Stimulated activated CD4-positive, alpha-beta T cell treated with anti-CD3 and anti-CD28 coated beads, Interleukin-4, amount 100 ng/mL, for 24 hours (primary cell): ENCODE results near the gene WIPI1.
"Not testable (repeated sequence)": the region's sequence is repeated elsewhere in the genome, so short reads cannot be mapped to it uniquely, and the experiment has no call there.

ENCODE experiments used
- DNase-seq: peaks from one replicate; pipeline ENCODE4 v3.0.0-alpha.2; 2020

Gene WIPI1, protein sequence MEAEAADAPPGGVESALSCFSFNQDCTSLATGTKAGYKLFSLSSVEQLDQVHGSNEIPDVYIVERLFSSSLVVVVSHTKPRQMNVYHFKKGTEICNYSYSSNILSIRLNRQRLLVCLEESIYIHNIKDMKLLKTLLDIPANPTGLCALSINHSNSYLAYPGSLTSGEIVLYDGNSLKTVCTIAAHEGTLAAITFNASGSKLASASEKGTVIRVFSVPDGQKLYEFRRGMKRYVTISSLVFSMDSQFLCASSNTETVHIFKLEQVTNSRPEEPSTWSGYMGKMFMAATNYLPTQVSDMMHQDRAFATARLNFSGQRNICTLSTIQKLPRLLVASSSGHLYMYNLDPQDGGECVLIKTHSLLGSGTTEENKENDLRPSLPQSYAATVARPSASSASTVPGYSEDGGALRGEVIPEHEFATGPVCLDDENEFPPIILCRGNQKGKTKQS

DNA sequence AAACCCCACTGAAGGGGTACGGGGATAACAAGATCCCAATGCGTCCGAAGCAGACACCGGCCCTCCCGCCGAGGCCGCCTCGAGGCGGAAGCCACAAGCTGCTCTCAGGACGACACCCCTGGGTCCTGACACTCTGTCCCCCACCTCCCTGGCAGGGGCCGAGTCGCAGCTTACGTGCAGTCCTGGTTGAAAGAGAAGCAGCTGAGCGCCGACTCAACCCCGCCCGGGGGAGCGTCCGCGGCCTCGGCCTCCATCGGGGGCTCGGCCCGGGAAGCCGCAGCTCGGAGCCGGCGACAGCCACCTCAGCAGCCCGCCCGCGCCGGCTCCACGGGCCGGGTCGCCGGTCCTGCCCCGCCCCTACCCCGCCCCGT lies at the start of gene WIPI1:
Gene WIPI1 (minus strand): TSS at position 329 of the 371 bp plus-strand sequence. CDS start 75 bp downstream, at position 254.
- no peak for DNase-seq

DNA sequence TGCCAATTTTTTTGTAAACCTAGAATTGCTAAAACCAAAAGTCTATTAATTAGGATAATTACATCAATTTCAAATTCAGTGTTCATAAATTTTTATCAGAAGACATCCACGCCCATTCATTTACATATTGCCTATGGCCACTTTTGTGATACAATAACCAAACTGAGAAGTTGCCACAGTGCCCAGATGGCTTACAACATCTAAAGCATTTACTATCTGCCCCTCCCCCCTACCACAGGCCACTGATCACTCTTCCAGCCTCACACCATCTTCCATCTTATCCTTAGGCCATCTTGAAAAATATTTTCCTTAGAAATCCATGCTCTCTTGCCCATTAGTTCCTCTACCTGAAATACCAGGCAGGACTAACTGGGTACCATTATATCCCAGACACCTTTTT lies 48.7 kb upstream of the WIPI1 start:
- no peak for DNase-seq

DNA sequence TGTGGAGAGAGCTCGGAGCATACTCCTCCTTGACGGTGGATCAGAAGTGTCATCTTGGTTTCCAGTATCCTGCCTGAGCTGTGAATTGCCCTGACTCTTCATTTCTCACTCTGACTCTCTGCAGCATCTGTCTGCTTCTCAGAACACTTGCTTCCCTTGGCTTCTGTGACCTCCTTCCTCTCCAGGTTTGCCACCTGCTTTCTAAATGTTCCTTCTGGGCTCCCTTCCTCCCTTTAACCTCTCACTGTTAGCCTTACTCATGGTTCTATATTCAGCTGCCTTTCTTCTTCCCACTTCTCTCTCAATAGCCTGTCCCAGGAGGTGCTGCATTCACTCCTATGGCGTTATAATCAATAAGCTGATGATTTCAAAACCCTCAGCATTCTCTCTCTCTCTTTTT lies 43.8 kb upstream of the WIPI1 start:
- DNase-seq, result no peak

DNA sequence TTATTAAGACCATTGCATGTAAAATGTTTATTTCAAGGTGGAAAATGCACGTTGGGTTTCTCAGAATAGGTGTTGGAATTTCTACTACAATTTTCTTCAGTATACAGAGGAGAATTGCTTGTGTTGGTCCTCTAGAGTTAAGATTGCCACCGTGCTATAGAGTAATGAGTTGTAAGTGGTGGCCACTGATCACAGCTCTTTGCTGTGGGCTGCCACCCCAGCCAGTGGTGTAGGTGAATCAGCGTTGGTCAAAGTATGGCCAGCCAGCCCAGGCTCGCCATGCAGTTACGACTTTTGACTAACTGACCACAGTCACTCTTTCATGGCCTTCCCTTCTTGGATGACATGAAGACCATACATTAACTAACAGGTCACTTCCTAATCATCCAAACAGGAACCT lies 42.3 kb upstream of the WIPI1 start:
- no peak for DNase-seq

DNA sequence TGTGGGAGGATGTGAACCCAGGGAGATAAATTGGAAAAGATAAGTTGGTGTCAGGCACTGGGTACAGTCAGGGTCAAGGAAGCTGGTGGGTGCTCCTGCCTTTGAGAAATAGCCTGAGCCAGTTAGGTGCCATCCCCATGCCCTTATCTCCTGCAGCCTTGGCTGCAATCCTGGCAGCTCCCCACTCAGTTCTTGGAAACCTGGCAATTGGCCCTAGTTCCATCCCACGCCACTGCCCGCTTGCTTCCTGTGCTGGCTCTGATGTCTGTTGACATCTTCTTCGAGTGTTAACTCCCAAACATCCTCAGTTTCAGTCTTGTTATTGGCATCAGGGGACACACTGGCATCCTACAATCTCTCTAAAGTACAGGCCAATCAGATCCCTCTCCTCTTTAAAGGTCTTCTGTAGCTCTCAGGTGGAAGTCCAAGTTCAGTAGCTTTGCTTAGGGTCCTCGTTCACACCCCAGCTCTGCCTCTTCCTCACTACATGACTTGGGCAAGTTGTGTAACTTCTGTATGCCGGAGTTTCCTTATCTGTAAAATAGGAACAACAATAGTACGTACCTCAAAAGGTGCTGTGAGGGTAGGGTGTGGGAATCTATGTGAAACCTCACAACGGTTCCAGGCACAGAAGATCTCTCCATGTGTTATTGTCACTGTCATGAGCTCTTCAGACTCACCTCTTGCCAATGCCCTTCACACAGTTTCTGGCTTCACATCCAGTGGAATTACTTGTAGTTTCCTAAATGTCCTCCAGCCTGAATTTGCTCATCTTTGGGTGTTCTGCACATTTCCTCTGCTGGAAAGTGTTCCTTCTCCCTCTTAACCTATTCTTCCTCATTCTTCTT lies 41.4 kb upstream of the WIPI1 start:
- DNase-seq, result no peak

DNA sequence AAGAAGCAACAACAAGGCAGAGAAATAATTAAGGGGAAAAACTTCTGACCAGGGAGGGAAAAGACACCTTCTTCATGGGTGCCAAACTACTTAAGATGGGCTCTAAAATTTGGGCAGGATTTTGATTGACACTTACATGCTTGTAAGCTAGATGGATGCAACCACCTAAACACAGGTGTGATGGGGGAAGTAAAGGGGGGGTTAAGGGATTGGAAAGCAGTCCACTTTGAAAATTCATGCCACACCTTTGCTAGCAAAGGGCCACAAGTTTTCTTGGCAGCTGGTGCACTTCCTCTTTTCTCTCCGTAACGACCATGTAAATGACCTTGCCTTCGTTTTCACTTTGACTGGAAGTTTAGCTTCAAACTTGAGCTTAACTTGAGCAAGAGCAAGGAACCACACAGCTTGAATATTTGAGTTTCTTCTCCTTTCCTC lies 40.6 kb upstream of the WIPI1 start:
- DNase-seq, result no peak

DNA sequence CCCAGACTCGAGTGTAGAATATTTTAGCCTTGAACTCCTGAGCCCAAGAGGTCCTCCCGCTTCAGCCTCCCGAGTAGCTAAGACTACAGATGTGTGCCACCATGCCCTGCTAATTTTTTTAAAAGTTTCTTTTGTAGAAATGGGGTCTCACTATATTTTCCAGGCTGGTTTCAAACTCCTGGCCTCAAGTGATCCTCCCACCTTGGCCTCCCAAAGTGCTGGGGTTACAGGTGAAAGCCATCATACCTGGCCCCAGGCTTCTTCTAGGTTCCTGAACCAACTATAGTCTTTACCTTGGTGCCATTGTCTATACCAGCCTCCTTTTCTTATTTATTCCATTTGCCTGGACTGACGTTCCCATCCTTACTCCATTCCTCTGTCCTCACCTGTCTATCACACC lies 37.8 kb upstream of the WIPI1 start:
- no peak for DNase-seq

DNA sequence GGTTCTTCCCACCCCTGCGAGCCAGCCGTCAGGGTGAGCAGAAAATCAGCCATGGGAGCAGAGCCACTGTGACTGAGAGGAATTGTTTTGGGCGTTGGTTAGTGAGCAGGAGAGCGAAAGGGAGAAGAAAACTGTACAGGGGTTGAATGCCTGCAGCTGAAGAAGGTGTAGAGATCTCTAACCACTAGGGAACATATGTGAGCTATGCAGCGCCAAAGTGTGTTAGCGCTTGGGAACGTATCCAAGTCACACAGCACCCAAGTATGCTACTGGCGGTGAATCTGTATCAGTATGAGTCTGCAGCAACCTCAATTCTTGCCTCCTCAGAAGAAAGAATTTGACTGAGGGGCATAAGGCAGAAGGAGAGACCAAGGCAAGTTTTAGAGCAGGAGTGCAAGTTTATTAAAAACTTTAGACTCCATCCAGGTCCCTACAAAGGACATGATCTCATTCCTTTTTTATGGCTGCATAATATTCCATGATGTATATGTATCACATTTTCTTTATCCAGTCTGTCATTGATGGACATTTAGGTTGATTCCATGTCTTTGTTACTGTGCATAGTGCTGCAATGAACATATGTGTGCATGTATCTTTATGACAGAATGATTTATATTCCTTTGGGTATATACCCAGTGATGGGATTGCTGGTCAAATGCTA lies 35.2 kb upstream of the WIPI1 start:
- DNase-seq, result not testable (repeated sequence)

DNA sequence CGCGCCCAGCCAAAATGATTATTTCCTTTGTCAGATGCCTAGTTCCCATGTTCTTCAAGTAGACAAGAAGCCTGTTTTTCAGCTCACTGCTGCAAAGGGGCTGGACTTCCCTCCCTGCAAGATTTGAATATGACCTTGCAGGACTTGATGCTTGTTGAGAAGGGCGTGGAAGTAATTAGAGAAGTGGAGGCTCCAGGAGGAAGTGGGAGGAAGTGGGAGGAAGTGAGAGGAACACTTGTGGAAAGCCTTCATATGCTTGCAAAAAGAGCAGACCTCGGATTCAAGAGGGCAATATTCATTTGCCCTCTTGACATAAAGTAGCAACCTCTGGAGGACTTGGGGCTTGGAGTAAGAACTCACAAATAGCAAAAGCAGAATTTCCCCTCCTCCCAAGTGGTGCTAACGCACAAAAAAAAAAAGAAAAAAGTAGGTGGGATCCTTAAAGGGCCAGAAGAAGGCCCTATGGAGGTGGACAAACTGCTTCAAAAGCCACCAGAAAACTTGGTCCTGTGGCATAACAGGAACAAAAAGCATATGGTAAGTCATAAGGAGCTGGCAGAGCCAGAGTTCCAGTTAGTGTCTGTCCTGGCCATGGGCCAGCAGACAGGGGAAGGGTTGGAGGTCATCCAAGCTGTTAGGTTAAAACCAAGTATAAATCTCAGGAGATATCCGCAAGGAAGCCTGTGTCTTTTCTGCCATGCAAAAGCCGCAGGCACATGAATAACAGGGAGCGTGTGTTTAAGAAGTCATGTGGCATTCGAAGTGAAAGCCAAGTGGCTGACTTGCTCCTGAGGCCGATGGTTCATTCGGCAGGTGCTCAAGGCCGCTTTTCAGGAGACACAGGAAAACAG lies 34.3 kb upstream of the WIPI1 start:
- no peak for DNase-seq

DNA sequence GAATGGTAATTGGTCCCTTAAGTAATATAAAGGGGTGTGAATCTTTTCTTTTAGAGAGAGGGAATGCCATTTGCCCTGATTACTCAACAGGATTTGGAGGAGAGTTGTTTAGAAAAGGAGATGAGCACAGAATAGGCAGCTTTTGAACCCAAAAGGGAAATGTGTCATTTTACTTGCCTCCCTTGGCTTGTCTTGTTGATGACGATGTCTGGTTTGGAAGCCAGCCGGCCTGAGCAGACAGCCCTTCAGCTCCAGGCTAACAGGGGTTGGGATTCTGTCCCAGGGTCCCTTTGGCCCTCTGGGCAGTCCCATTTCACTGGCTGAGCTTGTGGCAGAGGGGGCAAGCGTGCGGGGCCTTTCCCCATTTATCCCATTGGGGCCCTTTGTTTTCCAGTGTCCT lies 32.6 kb upstream of the WIPI1 start:
- no peak for DNase-seq

DNA sequence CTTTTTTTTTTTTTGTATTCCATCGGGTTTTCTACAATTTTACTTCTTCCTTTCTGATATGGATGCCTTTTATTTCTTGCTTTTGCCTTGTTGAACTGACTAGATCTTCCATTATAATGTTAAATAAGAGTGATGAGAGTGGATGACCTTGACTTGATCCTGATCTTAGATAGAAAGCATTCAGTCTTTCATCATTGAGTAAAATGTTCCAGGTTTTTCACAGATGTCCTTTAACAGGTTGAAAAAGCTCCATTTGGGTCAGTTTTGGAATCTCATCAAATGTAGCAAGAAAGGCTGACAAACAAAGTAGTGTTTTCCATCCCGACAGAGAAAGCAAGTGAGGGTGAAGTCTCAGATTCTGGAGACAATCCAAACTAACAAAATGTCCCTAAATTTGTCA lies 27.2 kb upstream of the WIPI1 start:
- no peak for DNase-seq

DNA sequence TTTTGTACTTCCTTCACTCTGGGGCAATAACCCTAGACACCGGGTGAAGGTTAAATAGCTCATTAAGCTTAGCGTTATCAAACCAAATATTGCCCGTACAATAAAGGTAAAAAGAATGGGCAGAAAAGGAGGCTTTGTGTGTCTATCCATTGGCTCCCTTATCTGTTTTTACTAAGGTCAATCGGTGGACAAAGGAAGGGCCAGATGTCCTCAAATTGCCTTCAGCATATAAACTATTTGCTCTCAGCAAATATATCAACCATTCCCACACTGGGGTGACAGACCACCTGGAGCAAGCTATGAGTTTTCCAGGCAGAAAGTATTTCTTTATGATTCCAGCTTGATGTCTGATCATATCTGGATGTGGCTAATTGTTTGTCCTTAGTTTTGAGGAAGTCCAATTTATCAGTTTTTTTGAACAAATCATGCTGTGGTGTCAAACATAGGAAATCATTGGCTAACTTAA lies 25.3 kb upstream of the WIPI1 start:
- no peak for DNase-seq

DNA sequence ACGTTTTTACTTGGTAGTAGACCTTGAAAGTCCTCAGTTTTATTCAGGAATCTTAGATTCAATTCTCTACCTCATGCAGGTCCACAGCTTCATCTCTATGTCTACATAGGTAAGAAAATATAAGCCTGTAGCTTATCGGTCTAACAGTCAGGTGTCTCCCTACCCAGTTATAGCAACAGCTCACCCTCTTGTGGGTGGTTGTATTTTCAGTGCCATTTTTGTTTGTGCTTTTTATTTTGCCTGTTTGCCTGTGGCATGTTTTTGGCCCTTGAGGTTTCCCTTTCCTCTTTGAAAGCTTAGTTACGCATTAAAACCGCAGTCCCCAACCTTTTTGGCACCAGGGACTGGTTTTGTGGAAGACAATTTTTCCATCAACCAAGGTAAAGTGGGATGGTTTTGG lies 23.6 kb upstream of the WIPI1 start:
- no peak for DNase-seq

DNA sequence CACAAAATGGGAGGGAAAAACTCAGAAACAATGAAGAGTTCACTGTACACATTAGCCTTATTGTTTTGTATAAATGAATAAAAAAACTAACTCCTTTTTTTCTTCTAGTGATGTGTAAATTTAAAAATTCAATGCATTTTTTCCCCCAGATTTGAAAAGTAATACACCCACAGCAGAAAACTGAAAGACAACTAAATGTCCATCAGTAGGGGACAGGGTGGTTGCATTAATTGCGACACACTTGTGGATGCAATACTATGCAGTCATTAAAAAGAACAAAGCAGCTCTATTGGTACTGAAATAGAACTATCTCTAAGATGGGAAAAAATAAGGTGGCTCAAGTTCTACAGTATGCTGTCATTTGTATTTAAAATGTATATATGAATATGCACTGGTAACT lies 13.7 kb upstream of the WIPI1 start:
- no peak for DNase-seq

DNA sequence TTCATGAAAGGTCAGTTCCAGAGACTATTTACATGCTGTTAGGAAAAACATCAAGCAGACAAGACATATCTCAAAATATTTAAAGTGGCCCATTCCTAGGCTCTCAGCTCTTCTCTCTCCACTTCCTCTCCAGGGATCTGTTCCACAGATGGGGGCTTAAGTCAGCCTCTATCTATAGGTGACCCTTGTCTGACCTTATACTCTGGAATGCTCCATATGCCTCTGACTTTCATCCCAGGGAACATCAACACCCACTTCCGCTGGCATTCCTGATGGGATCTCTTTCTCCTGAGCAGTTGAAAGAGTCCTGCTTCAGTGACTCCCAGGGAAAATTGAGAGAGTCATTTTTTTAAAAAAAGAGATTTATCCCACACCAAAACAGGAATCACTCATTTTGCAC lies 11.5 kb upstream of the WIPI1 start:
- no peak for DNase-seq

DNA sequence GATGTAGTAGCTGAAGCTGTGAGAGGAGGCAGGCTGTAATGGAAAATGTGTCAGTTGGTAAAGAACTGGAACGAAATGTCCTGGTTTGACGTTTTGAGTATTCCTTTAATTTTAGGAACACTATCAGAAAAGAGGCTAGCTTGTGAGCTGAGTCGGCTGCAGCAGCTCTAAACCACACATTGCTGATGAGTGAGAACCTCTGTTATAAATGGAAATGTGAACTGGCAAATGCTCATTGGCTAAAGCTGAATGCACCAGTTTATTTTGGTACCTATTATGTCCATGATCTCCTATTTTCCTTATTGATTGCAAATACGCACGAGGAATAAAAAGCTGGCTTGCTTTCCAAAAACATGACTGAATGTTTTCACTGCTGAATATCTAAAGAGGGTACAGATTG lies 11.0 kb upstream of the WIPI1 start:
- no peak for DNase-seq

DNA sequence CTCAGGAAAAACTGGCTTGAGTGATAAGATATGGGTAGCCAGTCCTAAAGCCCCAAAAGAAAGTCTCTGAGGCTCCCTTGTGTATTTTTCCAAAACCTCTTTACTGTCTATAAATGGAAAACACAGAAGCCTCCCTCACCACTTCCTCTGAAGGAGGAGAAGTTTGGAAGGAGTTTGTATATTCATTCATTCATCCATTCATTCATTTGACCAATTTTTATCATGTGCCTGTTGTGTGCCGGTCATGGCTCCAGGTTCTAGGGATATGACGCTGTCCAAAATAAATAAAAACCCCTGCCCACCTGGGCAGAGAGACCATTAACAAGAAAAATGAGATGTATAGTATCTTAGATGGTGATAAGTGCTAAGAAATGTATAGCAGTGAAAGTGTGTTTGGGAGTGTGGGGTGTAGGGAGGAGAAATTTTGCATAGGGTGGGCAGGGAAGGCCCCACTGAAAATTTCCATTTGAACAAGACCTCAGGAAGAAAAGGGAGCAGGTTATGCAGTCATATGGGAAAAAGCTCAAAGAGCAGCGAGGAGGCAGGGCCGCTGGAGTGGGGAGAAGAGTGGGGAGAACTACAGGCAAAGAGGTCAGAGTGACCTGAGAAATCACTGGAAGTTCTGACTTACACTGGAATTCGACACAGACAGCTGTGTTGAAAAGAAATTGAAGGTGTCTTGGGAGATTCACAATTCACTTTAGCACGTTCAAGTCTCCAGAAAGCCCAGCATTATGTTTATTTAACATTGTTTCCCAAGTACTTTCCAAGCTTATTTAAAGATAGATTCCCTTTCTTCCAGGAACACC lies 6.1 kb upstream of the WIPI1 start:
- no peak for DNase-seq

DNA sequence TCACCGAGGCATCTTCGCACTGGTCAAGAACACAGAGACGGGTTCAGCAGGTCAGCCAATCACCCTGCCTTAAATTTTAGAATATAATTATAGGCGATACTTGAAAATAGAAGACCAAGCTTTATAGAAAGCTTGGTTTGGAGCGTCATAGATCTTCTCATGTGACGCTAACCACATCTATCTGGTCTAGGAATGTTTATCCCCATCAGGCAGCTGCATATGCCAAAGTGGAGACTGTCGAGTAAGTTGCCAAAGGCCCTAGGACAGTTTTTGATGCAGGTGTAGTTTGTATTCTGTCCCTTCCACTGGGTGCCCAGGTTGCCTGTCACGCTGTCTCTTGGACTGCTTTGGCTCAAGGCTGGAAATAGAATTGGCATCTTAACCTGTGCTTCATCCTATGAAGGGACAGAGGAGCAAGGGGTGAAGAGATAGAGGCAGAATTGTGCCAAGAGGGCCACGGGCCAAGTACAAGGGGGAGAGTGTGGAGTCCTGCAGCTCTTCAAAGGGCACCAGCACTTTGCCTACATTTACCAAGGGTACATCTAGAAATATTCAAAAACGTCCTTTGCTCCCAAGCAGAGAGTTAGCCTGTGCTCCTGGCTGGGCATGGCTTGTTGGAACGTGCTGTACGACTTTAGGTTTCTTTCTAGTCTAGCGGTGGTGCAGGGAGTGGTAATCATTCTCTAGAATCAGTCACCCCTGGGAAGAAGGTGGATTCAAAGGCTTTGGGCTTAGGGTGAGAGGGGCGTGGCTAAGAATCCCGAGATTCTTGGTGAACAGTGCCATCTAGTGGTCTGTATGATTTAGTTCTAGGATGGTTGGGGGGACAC lies 5.3 kb upstream of the WIPI1 start:
- peak; percentile 77 for DNase-seq

DNA sequence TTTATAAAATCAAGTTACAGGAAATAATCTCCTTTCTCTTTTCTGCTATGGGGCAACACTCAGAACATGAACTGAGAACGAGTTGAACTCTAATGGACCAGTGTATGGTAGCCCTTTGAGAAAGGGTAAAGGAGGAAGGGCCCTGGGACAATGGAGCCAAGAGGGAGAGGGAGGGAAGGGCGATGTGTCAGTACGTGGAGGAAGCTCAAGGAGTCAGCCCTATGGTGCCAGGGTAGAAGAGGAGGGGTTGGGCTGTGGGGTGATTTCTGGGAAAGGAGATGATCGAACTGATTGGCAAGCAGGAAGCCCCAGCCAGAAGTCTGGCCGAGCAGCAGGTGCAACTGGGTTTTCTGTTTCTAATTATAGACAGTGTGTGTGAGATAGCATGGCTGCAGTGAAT lies 4.3 kb upstream of the WIPI1 start:
- no peak for DNase-seq

DNA sequence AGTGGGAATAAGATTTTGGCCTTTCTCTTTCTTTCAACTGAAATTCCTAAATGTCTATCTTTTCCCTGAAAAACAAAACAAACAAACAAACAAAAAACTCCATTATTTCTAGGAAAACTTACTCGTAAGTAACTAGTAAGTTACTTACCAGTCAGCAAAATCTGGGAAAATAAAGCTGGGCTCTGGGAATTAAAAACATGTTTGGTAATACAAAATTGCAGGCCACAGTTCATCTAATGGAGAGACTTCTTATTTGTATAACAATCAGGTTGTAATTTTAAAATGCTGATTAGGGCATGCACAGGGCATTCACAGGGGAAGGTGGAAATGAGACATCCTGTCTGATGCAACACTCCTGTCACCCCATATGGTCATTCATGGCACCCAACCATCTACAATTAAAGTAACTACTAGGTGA lies 3.8 kb upstream of the WIPI1 start:
- DNase-seq, result no peak

DNA sequence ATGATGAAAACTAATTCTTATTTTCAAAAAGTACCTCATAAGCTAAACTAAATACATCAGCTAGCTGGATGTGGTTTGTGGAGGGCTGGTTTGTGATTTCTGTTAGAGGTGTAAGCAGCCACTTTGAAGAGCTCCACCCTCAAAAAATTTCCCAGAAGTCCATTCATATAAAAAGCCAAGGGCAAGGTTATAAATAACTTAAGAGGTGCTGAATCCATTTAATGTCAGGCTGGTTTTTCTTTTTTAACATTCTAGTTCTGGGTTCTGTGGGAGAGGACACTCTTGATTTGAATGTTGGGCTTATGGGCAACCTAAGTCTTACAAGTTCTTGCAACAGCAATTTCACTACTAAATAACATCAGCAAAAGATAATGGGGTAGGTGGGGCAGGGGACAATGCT lies 3.4 kb upstream of the WIPI1 start:
- no peak for DNase-seq
